ENCODE results near the gene CHCHD4.

GRCh38 chr3:14063152-14063551 is 61.5 kb downstream of the CHCHD4 start:
- TF ChIP-seq CTCF (conservative IDR thresholded peaks at IDR 0.05 in 1 of 2, IDR thresholded peaks at IDR 0.05 in 1 of 2; ENCODE audit: low read depth in 1 of 2, low read length in 2 of 2) (no peak), EZH2 (IDR thresholded peaks at IDR 0.05; ENCODE audit: low read length, missing control alignments) (no peak)

Measured in fibroblast of lung (primary cell).